ENCODE measurements around the gene TEFM.
"Not testable (repeated sequence)": the region's sequence is repeated elsewhere in the genome, so short reads cannot be mapped to it uniquely, and the experiment has no call there.

The TEFM gene

DNA sequence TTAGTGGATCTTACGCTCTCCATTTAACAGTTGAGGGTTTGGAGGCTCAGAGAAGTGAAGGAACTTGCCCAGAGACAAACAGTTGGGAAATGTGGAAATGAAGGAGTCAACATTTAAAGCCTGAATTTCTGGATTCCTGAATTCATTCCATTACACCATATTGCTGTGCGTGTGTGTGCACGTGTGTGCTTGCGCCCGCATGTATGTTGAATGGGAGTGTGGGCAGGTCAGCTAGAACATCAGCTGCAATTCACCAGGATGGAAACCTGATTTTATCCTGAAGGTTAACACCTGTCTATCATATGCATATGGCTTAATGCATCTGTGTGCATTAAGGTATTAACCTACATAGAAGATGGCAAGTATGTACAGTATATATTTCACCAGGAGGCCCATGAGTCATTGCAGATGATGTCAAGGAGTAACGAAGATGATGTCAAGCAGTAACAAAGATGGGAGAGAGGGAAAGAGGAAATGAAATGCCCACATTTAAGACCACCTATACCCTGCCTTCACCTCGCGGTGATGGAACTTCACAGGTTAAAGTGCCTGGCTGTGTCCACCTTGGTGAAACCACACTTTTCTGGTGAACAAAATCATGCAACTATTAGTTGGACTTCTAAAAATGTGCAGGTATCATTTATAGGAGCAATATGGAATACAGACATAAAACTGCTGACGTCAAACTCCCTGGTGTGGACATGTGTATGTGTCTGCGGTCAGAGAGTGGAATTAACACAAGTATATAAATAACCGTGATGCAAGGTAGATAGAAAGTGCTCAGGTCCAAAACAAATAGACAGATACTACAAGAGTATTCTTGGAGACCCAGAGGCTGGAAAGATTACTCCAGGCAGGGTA is 14.9 kb upstream of the TEFM start:
- DNase-seq, result peak; percentile 35

DNA sequence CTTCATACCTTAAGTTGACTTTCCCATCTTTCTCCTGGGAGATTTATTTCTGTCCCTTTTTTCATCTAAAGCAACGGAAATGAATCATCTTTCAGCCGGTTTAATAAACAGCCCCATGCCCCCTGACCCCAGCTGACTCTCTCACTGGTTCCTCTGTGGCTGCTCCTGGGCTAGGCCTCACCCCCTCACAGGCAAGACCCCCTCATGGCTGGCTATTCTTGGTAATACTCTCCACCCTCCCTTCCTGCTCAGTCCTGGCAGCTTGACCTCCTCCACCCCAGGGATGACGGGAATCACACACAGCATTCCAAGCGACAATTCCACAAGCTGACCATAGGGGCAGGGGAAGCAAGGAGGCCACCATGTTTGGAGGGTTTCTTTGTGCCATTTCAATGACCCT is 14.2 kb upstream of the TEFM start:
- DNase-seq, result no peak

DNA sequence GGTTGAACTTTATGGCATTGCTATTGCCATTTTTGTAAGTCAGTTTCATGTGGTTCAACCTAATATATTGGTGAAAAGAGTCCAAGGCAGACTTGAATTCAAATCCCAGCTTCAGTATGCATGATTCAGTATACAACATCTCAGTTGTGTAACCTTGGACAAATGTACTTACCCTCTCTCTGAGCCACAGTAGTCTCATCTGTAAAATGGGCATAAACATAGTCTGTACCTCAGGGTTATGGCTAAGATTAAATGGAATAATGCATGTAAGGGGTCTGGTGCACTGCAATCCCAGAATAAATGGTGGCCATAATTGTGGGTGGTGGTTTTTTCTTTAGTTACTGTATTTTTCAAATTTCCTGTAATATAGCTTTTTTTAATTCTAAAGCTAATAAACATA is 11.0 kb upstream of the TEFM start:
- no peak for DNase-seq

DNA sequence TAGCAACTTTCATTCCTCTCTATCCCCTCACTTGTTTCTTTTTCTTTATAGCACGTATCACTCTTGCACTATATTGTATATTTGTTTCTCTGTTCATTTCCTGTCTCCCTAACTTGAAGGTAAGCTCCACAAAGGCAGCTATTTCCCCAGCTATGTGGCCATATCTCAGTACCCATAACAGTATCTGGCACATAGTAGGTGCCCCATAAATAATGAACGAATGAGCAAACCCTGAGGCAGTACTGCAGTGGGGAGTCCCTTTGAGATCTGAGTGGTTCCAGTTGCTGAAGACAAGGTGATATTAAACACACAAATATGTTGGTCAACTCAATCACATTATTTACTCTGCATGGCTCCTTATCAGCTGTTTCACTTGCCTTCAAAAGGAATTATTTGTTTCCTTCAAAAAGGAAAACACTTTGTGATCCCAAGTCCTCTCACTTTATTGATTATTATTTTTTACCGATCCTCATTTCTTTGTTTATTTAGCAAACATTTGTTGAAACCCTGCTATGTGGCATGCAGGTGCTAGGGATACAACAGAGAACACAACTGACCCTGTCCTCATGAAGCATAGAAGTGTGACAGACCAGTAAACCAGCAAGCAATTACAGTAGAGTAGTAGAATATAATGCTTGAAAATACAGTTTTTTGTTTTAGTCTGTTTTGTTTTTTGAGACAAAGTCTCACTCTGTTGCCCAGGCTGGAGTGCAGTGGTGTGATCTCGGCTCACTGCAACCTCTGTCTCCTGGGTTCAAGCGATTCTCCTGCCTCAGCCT is 10.0 kb upstream of the TEFM start:
- DNase-seq, result no peak

DNA sequence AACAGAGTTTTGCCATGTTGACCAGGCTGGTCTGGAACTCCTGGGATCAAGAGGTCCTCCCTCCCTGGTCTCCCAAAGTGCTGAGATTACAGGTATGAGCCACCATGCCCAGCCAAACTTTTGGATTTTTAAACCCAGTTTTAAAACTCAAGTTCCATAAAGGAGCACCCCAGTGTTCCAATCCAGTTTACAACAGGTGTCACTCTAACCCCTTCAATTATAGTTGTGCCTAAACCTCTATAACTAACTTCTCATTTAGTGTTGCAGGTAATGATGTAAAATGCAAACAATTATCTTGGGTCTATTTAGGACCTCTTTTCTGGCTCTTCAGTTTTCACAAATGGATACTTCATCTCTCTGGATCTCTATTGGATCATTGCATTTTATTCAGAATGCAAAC is 7.9 kb upstream of the TEFM start:
- no peak for DNase-seq

DNA sequence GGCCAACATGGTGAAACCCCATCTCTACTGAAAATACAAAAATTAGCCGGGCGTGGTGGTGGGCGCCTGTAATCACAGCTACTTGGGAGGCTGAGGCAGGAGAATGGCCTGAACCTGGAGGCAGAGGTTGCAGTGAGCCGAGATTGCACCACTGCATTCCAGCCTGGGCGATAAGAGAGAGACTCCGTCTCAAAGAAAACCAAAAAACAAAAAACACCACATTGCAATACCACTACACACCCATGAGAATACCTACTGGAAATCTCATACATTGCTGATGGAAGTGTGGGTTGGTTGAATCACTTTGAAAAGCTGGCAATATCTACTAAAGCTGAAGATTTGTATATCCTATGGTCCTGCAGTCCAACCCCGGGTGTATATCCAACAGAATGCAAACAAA is 4.1 kb upstream of the TEFM start:
- not testable (repeated sequence) for DNase-seq

DNA sequence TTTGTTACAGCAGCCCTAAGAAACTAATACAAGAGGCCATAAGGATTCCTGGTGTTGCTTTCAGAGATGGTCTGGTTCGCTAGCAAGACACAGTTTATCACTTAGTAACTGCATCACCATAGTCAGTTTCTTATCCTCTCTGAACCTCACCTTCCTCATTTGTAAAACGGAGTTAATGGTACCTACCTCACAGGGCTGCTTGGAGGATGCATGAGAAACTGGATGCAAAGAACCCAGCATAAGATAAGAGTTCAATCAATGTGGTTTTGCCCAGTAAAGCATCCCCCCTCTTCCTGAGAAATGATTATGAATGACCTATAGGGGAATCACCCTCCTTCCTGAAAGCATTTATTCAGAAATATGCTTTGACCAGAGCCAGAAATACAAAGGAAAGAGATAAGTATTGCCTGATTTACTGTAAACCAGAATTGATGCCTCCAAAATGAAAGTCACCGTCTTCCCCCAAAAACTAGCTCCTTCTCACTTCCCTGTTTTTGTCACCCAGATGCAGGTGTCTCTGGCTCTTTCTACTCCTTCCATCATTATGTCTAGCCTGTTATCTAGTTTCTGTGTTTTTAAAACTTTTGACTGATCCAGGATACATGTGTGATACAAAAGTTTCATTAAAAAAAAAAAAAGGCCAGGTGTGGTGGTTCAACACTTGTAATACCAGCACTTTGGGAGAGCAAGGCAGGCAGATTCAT is 2.8 kb upstream of the TEFM start:
- no peak for DNase-seq

DNA sequence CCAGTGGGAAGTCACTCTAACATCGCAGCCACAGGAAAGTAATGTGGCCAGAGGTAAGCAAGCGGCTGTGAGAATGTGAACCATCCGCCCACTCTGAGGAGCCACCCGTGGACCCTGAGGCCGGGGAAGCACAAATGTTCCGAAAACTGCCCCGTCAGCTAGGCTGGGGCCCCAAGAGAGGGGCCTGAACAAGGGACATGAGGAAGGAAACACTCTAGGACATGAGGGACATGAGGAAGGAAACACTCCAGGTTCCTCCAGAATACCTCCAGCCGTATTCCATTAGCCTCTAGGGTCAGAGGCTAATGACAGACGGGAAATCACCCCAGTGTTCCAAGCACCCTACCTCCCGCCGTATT is 317 bp downstream of the TEFM start:
- DNase-seq, result peak; percentile 44

DNA sequence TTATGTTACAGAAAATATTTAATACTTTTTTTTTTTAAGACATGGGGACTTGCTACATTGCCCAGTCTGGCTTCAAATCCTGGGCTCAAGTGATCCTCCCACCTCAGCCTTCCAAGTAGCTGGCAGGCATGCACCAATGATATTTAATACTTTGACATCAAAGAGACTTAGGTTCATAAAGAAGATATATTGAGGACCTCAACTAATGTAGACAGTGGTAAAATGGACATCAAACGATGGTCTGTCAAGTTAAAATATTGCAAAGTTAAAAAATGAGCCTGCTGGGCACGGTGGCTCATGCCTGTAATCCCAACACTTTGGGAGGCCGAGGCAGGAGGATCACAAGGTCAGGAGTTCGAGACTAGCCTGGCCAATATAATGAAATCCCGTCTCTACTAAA is 8.7 kb downstream of the TEFM start:
- no peak for DNase-seq

DNA sequence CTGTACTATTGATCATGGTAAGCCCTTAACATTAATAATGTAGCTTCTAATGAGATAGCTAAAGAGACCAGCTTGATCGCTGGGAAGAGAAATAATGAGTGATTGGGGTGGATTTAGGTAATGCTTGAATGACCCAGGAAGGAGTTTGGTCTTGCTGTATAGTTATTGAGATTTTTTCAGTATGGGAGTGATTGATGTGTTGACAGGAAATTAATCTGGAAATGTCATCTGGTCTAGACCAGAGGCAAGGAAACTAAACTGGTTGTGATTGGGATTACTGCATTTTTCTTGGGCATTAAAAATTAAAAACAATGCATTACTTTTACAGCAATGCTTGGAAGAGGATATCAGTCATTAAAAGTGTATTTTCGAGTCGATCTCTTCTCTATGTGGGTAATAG is 11.8 kb downstream of the TEFM start:
- DNase-seq, result no peak

DNA sequence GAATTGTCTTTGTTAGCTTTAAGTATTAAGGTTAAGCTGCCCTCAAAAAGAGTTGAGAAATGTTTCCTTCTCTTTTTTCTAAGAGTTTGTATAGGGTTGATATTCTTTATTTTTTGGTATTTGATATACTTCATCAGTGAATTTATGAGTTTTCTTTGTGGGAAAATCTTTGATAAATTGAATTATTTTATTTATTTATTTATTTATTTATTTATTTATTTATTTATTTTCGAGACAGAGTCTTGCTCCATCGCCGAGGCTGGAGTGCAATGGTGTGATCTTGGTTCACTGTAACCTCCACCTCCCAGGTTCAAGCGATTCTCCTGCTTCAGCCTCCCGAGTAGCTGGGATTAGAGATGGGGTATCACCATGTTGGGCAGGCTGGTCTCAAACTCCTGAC is 19.9 kb downstream of the TEFM start:
- DNase-seq, result no peak

DNA sequence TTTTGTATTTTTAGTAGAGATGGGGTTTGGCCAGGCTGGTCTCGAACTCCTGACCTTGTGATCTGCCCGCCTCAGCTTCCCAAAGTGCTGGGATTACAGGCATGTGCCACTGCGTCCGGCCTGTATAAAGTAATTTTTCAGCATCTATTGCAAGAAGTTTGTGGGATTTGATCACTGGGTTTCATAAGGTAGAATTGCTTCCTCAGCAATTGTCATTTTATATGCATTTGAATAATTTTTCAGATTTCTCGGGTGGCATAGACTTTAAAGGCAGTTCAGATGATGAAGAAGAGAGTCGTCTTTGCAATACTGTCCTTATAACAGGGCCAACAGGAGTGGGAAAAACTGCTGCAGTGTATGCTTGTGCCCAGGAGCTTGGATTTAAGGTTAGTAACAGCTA is 37.0 kb downstream of the TEFM start:
- DNase-seq, result no peak

DNA sequence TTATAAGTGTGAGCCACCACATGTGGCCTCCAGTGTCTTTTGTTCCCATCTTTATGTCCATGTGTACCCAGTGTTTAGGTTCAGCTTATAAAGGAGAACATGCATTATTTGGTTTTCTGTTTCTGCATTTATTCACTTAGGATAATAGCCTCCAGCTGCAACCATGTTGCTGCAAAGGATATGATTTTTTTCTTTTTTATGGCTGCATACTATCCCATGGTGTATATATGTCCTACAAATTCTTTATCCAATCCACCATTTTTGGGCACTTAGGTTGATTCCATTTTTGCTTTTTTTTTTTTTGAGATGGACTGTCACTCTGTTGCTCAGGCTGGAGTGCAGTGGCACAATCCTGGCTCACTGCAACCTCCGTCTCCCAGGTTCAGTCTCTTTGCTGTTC is 41.4 kb downstream of the TEFM start:
- no peak for DNase-seq

DNA sequence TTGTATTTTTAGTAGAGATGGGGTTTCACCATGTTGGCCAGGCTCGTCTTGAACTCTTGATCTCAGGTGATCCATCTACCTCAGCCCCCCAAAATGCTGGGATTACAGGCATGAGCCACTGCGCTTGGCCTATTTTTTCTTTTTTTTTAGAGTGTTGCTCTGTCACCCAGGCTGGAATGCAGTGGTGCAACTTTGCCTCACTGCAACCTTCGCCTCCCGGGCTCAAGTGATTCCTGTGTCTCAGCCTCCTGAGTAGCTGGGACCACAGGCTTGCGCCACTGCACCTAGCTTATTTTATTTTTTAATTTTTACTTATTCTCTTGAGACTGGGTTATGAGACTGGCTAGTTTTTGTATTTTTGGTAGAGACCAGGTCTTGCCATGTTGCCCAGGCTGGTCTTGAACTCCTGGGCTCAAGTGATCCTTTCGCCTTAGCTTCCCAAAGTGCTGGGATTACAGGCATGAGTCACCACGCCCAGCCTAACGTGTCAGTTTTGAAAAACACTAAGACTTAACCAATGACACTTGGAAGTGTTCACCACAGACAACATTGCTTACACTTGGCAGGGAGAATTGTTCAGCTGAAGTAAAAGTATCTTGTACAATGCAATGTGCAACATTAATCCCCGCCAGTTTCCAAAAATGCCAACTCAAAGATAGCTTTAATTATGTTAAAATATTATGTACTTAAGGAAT is 47.3 kb downstream of the TEFM start:
- DNase-seq, result no peak

DNA sequence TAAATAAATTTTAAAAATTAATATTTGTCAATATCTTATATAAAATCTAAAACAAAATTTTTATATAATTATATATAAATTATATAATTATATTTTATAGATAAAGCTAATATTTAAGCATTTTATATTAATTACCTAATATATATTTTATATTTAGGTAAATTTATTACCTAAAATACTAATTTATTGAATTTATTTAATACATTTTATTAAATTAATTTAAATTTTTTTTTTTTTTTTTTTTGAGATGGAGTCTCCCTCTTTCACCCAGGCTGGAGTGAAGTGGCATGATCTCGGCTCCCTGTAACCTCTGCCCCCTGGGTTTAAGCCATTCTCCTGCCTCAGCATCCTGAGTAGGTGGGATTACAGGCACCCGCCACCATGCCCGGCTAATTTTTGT is 51.9 kb downstream of the TEFM start:
- no peak for DNase-seq

Data from inflammatory macrophage treated with lipopolysaccharide for 4 hours (primary cell).